ENCODE results near the gene NUP93. TPM values are rescaled to one million over a fixed set of nuclear protein-coding genes. Genes with fewer than 3 reads are reported as not detected.

NUP93 gene
- total and polyA plus RNA-seq, 9 of the 15 experiments (the other 6 are each of a cell fraction or from before 2014, with no cell fraction given) = 92.0 to 162 (median 121) TPM

GRCh38 chr16:56877486-56878182 lies 147.7 kb downstream of the NUP93 start:
- intact Hi-C loops (cut with micrococcal nuclease) = no loop called here
- CTCF ChIA-PET (ENCODE audit: low intra/inter-chr PET ratio) = no interaction called here
- H3K4me2 ChIP-seq (ENCODE audit: insufficient read depth, low read length) = no peak overlapping the region

More at GRCh38 chr16:56877486-56878182, 147.7 kb downstream of the NUP93 start:
- no peak for DNase-seq (ENCODE audit: extremely low read depth in 1 of 4, low spot score in 3 of 4)
- 27% methylated on average over 11 of the region's 13 CpGs for WGBS (ENCODE audit: insufficient coverage, low coverage, missing lambda C conversion rate)
- Histone ChIP-seq H3K9me1 (ENCODE audit: control insufficient read depth, insufficient read depth, low read length) (no peaks in the 10 kb centered on the region), H3K4me3 (no peak overlapping the region), H3K9me3 (replicated peaks; ENCODE audit: control insufficient read depth, insufficient read depth, low read depth, low read length) (no peaks in the 10 kb centered on the region), H3K27me3 (ENCODE audit: control insufficient read depth in 2 of 2, insufficient read depth in 2 of 2, low read length in 2 of 2) (peaks cover 12 to 32% of the 10 kb centered on the region in 2 experiments; a peak in 4 of 5 replicates), H3K9ac (ENCODE audit: insufficient read depth in 1 of 2, low read depth in 2 of 2, low read length in 2 of 2) (no peak overlapping the region), H3K27ac (ENCODE audit: extremely low read depth, low read depth, low read length) (no peak overlapping the region), H4K20me1 (replicated peaks; ENCODE audit: control insufficient read depth, insufficient read depth, low read length) (no peaks in the 10 kb centered on the region; the same call in 1 of the 2 replicates), H2AFZ (ENCODE audit: low read depth, low read length) (no peak overlapping the region), H3K4me1 (replicated peaks in 1 of 2; ENCODE audit: control insufficient read depth in 2 of 2, insufficient read depth in 2 of 2, low read length in 2 of 2) (peaks cover 0 to 4% of the 10 kb centered on the region in 2 experiments; a peak in 2 of 5 replicates), H3K79me2 (ENCODE audit: control insufficient read depth, insufficient read depth, low read length) (no peaks in the 10 kb centered on the region), H3K36me3 (ENCODE audit: control insufficient read depth, insufficient read depth, low read length) (no peaks in the 10 kb centered on the region)
- FAIRE-seq = no peak
- POLR2A ChIA-PET = no interaction called here
- in situ Hi-C loops (cut with MboI) = no loop called here
- no peak for TF ChIP-seq ZSCAN32 (CRISPR knock-in tag; IDR thresholded peaks at IDR 0.05)
- no peak for TF ChIP-seq ZNF592 (IDR thresholded peaks at IDR 0.05)
- TF ChIP-seq NFIC (IDR thresholded peaks at IDR 0.05) = no peak
- TF ChIP-seq MEIS2 (IDR thresholded peaks at IDR 0.05; ENCODE audit: partially characterized antibody) = no peak
- ATAC-seq = no peak
- no TSS peak for BruUV-seq (replicated peaks)

All from K562 (cell line).